Progenitor cell of endocrine pancreas (in vitro differentiated cells): Measurements from ENCODE around the gene TACC2. TPM values are rescaled to one million over a fixed set of nuclear protein-coding genes. Genes with fewer than 3 reads are reported as not detected.

Experiments
- DNase-seq: peaks from one replicate; pipeline ENCODE4 v3.0.0; 2021; ENCODE audit warnings: low spot score; ENCODE audit not compliant: unreplicated experiment
- H3K27ac Mint-ChIP-seq: 2 replicates; pipeline ENCODE4 v1.8.0; 2021; ENCODE audit warnings: mild to moderate bottlenecking, moderate library complexity, mixed read lengths
- H3K27me3 Mint-ChIP-seq: 2 replicates; pipeline ENCODE4 v1.8.0; 2021; ENCODE audit warnings: mixed read lengths
- H3K36me3 Mint-ChIP-seq: 2 replicates; pipeline ENCODE4 v1.8.0; 2022; ENCODE audit warnings: mixed read lengths; ENCODE audit not compliant: insufficient read depth
- H3K4me1 Mint-ChIP-seq: 2 replicates; pipeline ENCODE4 v1.8.0; 2021; ENCODE audit warnings: low read depth, mixed read lengths
- H3K4me3 Mint-ChIP-seq: 2 replicates; pipeline ENCODE4 v1.8.0; 2021; ENCODE audit warnings: low read depth, mild to moderate bottlenecking, moderate library complexity, mixed read lengths
- H3K9me3 Mint-ChIP-seq: 2 replicates; pipeline ENCODE4 v1.8.0; 2021; ENCODE audit warnings: low read depth, mixed read lengths
- CTCF ChIP-seq: fragments of 200-600 bp; sonication (generic); IDR thresholded peaks from one replicate; pipeline ENCODE4 v1.5.0; 2021; ENCODE audit warnings: antibody characterized with exemption, mild to moderate bottlenecking; ENCODE audit not compliant: unreplicated experiment
- total RNA-seq: library from RNA; stranded (reverse); gene quantifications from 2 replicates; pipeline ENCODE4 v1.2.1, GENCODE V29; 2021

TACC2 gene
- total RNA-seq, 1 donor from 2014 or later = 60.4 TPM

GRCh38 chr10:122142641-122143237 lies 153.8 kb downstream of the TACC2 start:
- peaks cover 8% of the 10 kb centered on the region for H3K9me3 Mint-ChIP-seq
- H3K27ac Mint-ChIP-seq = no peak overlapping the region
- peaks cover 13% of the 10 kb centered on the region for H3K4me1 Mint-ChIP-seq
- DNase-seq = peak; percentile 61
- H3K4me3 Mint-ChIP-seq = no peak overlapping the region
- peaks cover 29% of the 10 kb centered on the region for H3K36me3 Mint-ChIP-seq
- peak; percentile 97 for TF ChIP-seq CTCF
- no peaks in the 10 kb centered on the region for H3K27me3 Mint-ChIP-seq

GRCh38 chr10:122143238-122143841 lies 154.4 kb downstream of the TACC2 start:
- no peak for DNase-seq

GRCh38 chr10:122144199-122144598 lies 155.2 kb downstream of the TACC2 start:
- peaks cover 13% of the 10 kb centered on the region for H3K4me1 Mint-ChIP-seq

More at GRCh38 chr10:122143238-122143841, 154.4 kb downstream of the TACC2 start:
- Mint-ChIP-seq H3K27me3 (no peaks in the 10 kb centered on the region), H3K4me1 (peaks cover 13% of the 10 kb centered on the region), H3K27ac (no peak overlapping the region), H3K4me3 (no peak overlapping the region), H3K36me3 (peaks cover 28% of the 10 kb centered on the region), H3K9me3 (peaks cover 8% of the 10 kb centered on the region)
- no peak for TF ChIP-seq CTCF

GRCh38 chr10:122145113-122145512 lies 156.2 kb downstream of the TACC2 start:
- no peak for TF ChIP-seq CTCF
- DNase-seq = no peak
- Mint-ChIP-seq H3K4me3 (no peak overlapping the region), H3K27me3 (no peaks in the 10 kb centered on the region), H3K4me1 (peaks cover 12% of the 10 kb centered on the region), H3K27ac (no peak overlapping the region), H3K9me3 (peaks cover 8% of the 10 kb centered on the region), H3K36me3 (peaks cover 28% of the 10 kb centered on the region)

More at GRCh38 chr10:122144199-122144598, 155.2 kb downstream of the TACC2 start:
- Mint-ChIP-seq H3K27me3 (no peaks in the 10 kb centered on the region), H3K27ac (no peak overlapping the region), H3K4me3 (no peak overlapping the region), H3K36me3 (peaks cover 28% of the 10 kb centered on the region), H3K9me3 (peaks cover 8% of the 10 kb centered on the region)
- no peak for DNase-seq
- no peak for TF ChIP-seq CTCF

- DNase-seq = no peak
- Mint-ChIP-seq H3K9me3 (peaks cover 8% of the 10 kb centered on the region), H3K27me3 (no peaks in the 10 kb centered on the region), H3K4me1 (peaks cover 3% of the 10 kb centered on the region), H3K4me3 (no peak overlapping the region), H3K36me3 (peaks cover 28% of the 10 kb centered on the region), H3K27ac (no peak overlapping the region)
- TF ChIP-seq CTCF = no peak
These were observed 158.7 kb downstream of the TACC2 start for GRCh38 chr10:122147663-122148062.
